ENCODE results near the gene POLR2E. TPM values are rescaled to one million over a fixed set of nuclear protein-coding genes. Genes with fewer than 3 reads are reported as not detected.

POLR2E gene
- total RNA-seq, 1 donor from 2014 or later = 87.1 TPM

- FAIRE-seq = no peak
These were observed 28.9 kb downstream of the POLR2E start for GRCh38 chr19:1066251-1066747.

GRCh38 chr19:1065606-1066109 is 29.5 kb downstream of the POLR2E start:
- TF ChIP-seq CTCF (IDR thresholded peaks at IDR 0.05; ENCODE audit: insufficient read depth, low read length, severe bottlenecking) = no peak
- Histone ChIP-seq H3K36me3 (ENCODE audit: control insufficient read depth, insufficient read depth, low read length) (no peaks in the 10 kb centered on the region), H3K4me3 (ENCODE audit: low read depth, low read length) (no peak overlapping the region), H3K27me3 (ENCODE audit: control insufficient read depth, insufficient read depth, low read length) (peaks cover 1% of the 10 kb centered on the region)
- DNase-seq (ENCODE audit: low read depth) = peak; percentile 54
- FAIRE-seq = no peak

More at GRCh38 chr19:1066251-1066747, 28.9 kb downstream of the POLR2E start:
- TF ChIP-seq CTCF (IDR thresholded peaks at IDR 0.05; ENCODE audit: insufficient read depth, low read length, severe bottlenecking) = no peak
- Histone ChIP-seq H3K36me3 (ENCODE audit: control insufficient read depth, insufficient read depth, low read length) (no peaks in the 10 kb centered on the region), H3K4me3 (ENCODE audit: low read depth, low read length) (no peak overlapping the region), H3K27me3 (ENCODE audit: control insufficient read depth, insufficient read depth, low read length) (peaks cover 5% of the 10 kb centered on the region)
- DNase-seq (ENCODE audit: low read depth) = no peak

GRCh38 chr19:1064661-1065605 is 30.2 kb downstream of the POLR2E start:
- Histone ChIP-seq H3K27me3 (ENCODE audit: control insufficient read depth, insufficient read depth, low read length) (no peaks in the 10 kb centered on the region), H3K4me3 (ENCODE audit: low read depth, low read length) (no peak overlapping the region), H3K36me3 (ENCODE audit: control insufficient read depth, insufficient read depth, low read length) (no peaks in the 10 kb centered on the region)
- DNase-seq (ENCODE audit: low read depth) (peak; percentile 35), FAIRE-seq (no peak)
- TF ChIP-seq CTCF (IDR thresholded peaks at IDR 0.05; ENCODE audit: insufficient read depth, low read length, severe bottlenecking) = peak; percentile 81

GRCh38 chr19:1063909-1064660 is 31.1 kb downstream of the POLR2E start:
- Histone ChIP-seq H3K36me3 (ENCODE audit: control insufficient read depth, insufficient read depth, low read length) (no peaks in the 10 kb centered on the region), H3K27me3 (ENCODE audit: control insufficient read depth, insufficient read depth, low read length) (no peaks in the 10 kb centered on the region), H3K4me3 (ENCODE audit: low read depth, low read length) (no peak overlapping the region)
- no peak for DNase-seq (ENCODE audit: low read depth)
- TF ChIP-seq CTCF (IDR thresholded peaks at IDR 0.05; ENCODE audit: insufficient read depth, low read length, severe bottlenecking) = no peak
- FAIRE-seq = no peak

- FAIRE-seq = no peak
These were observed 31.9 kb downstream of the POLR2E start for GRCh38 chr19:1063030-1063908.

More at GRCh38 chr19:1063030-1063908, 31.9 kb downstream of the POLR2E start:
- TF ChIP-seq CTCF (IDR thresholded peaks at IDR 0.05; ENCODE audit: insufficient read depth, low read length, severe bottlenecking) = no peak
- no peak overlapping the region for H3K4me3 ChIP-seq (ENCODE audit: low read depth, low read length)
- peaks cover 2% of the 10 kb centered on the region for H3K36me3 ChIP-seq (ENCODE audit: control insufficient read depth, insufficient read depth, low read length)
- DNase-seq (ENCODE audit: low read depth) = no peak
- H3K27me3 ChIP-seq (ENCODE audit: control insufficient read depth, insufficient read depth, low read length) = no peaks in the 10 kb centered on the region
